Epithelial cell of proximal tubule (primary cell): ENCODE measurements around the gene CYP2E1. TPM values are rescaled to one million over a fixed set of nuclear protein-coding genes. Genes with fewer than 3 reads are reported as not detected.
"Not testable (repeated sequence)": the region's sequence is repeated elsewhere in the genome, so short reads cannot be mapped to it uniquely, and the experiment has no call there.

Experiments
- DNase-seq: peaks from one replicate; pipeline ENCODE4 v3.0.0-alpha.2; 2011; ENCODE audit warnings: low read depth
- H3K4me3 ChIP-seq: 2 replicates; pipeline ENCODE4 v1.5.1; 2011; ENCODE audit warnings: low read depth, mild to moderate bottlenecking, low read length
- total RNA-seq: library from RNA; depleted of rRNA; stranded (reverse); fragments of >200 nt; gene quantifications from 2 replicates; pipeline ENCODE4 v1.2.3, GENCODE V29; 2015
- TF ChIP-seq, protein P1 (sequence below): conservative IDR thresholded peaks from 2 replicates; pipeline ENCODE4 v1.5.1; 2012; ENCODE audit warnings: low read depth, mild to moderate bottlenecking, low read length

The CYP2E1 gene
- total RNA-seq, 1 donor from 2014 or later: 0.17 TPM

DNA sequence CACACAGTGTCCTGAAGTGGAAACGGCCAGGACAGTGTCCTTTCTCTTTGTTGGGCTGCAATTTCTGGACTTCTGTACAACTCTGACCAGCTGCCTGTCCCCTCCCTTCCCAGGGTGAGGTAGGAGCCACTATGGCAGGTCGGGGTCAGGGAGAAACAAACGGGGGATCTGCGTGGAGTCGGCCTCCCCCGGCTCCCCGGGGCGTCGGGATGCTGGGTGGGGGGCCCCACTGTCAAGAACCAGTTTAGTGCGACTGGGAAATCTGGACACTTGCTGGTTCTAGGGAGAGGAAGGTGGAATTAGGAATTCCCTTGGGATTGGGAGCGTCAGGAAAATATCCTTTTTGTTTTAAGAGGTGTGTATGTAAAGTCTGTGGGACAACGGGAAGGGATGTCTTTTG is 37.7 kb downstream of the CYP2E1 start:
- no peak for DNase-seq
- H3K4me3 ChIP-seq: no peak overlapping the region
- TF ChIP-seq, protein P1, sequence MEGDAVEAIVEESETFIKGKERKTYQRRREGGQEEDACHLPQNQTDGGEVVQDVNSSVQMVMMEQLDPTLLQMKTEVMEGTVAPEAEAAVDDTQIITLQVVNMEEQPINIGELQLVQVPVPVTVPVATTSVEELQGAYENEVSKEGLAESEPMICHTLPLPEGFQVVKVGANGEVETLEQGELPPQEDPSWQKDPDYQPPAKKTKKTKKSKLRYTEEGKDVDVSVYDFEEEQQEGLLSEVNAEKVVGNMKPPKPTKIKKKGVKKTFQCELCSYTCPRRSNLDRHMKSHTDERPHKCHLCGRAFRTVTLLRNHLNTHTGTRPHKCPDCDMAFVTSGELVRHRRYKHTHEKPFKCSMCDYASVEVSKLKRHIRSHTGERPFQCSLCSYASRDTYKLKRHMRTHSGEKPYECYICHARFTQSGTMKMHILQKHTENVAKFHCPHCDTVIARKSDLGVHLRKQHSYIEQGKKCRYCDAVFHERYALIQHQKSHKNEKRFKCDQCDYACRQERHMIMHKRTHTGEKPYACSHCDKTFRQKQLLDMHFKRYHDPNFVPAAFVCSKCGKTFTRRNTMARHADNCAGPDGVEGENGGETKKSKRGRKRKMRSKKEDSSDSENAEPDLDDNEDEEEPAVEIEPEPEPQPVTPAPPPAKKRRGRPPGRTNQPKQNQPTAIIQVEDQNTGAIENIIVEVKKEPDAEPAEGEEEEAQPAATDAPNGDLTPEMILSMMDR: no peak

DNA sequence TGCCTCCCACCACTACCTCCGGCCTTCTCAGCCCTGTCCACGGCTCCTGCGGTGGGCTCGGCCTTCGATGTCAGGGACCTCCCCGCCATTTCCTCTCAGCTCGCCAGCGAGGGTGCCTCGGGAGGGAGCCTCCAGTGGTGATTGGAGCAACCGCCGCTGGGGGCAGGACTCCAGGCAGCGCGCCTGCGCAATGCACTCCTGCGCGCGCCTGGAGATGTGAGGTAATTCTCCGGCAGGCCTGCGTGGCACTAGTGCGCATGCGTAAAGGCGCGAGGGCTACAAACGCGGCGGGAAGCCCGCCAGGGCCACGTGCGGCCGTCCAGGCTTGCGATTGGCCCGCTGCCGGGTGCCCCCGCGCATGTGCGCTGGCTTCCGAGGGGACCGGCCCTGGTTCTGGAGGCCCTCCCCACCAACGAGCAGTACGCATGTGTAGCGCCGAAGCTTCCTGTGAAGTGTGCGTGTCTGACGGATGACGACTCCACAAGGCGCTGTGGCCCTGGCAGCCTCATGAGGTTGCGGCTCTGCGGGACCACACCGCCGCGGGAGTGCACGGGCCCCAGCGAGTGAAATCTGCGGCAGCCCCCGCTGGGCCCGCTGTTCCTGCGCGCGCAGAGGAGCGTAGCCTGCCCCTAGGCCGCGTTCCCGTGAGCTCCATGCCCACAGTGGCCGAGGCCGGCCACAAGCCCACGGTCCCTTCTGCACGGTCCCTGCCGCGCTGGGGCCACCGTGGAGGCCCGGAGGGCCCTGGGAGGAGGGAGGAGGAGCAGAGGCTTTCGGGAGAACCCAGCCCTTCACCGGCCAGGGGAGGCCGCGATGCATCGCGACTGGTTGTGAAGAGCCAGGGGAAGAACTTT is 38.5 kb downstream of the CYP2E1 start, which contains the start of gene SYCE1:
Gene SYCE1 (minus strand): TSS at position 143 of the 854 bp plus-strand sequence. CDS start 54 bp downstream, at position 89.
- TF ChIP-seq, protein P1: no peak
- no peak within 1 kb of the TSS for H3K4me3 ChIP-seq
- DNase-seq: no peak

DNA sequence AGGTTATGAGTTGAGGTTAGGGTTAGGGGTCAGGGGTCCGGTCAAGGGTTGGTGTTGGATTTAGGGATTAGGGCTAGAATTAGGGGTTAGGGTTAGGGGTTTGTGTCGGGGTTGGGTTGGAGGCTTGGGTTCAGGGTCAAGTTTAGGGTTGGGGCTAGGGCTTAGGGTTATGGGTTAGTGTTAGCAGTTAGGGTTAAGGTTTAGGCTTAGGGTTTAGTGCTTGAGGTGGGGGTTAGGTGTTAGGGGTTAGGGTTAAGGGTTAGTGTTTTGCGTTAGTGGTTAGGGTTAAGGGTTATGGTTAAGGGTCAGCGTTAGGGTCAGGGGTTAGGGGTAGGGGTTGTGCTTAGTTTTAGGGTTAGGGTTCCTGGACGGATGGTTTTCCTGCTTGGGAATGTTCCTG is 40.0 kb downstream of the CYP2E1 start:
- H3K4me3 ChIP-seq: no peak overlapping the region
- DNase-seq: no peak
- TF ChIP-seq, protein P1: no peak

DNA sequence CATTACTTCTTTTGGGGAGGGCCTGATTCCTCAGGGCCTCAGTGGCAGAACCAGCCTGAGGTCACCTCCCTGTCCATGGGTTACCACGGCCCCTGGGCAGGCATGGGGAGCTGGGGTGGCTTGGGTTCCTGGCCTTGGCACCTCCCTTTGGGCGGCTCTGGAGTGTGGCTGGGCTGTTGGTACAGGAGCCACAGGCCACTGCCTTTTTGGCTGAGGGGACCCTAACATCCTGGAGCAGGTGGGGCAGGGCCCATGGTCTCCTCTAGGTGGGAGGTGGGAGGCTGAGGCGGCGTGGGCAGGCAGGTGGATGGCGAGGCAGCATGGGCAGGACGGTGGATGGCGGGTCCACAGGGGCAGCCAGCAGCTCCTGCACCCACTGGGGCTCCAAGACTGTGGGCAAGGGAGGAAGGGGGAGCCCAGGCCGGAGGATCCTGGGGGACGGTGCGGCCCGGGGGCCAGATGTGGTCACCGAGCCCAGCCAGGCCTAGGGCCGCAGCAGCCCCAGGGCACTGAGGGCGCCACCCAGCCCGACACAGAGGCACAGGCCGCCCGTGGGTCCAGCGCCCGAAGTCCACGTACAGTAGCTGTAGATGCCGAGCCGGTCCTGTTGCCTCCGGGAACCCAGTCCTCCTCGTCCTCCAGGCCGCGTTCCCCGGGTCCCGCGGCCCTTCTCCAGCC is 40.6 kb downstream of the CYP2E1 start:
- H3K4me3 ChIP-seq: no peak overlapping the region
- TF ChIP-seq, protein P1: no peak
- DNase-seq: no peak

DNA sequence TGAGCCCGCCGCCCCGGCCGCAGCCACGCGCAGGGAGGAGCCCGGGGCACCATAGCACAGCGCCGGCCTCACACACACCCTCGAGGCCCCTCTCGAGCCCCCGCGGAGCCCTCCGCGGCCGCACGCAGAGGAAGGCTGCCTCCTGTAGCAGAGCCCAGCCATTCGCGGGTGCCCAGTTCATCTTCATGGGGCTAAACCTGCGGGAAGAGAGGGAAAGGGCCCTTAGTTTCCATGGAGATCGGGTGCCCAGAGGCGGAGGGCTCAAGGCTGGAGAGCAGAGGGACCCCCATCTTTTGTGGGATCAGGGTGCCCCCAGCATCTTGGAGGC is 41.1 kb downstream of the CYP2E1 start:
- DNase-seq: no peak
- H3K4me3 ChIP-seq: no peak overlapping the region
- TF ChIP-seq, protein P1: no peak

DNA sequence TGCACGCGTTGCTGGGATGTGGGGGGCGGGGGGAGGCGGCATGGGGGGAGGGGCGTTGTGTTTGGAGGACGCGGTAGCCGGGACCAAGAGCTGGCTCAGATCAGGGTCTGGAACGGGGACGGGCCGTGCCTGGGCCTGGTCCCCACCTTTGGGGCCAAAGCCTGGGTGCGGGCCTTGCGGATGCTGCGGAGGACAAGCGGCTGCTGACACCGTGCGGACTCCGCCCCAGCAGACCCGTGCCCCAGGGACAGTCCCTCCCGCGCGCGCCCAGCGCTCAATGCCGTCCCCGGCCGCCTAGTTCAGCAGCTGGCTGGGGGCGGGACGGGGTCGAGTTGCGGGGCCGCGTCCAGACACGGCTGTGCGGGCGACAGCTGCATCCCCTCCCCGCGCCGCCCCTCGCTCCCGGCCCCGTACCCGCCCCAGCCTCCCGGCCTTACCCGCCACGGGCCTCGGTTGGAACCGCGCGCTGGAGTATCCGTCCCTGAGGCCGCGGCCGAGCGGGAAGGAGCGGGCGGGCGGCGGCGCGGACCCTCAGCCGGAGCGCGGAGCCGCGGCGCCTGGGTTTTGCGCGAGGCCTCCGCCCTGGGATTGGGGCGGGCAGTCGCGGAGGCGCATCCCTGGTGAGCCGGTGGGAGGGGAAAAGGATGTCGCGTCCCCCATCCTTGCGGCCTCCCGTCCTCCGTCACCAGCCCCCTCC is 41.8 kb downstream of the CYP2E1 start:
- H3K4me3 ChIP-seq, DNase-seq: not testable (repeated sequence)

DNA sequence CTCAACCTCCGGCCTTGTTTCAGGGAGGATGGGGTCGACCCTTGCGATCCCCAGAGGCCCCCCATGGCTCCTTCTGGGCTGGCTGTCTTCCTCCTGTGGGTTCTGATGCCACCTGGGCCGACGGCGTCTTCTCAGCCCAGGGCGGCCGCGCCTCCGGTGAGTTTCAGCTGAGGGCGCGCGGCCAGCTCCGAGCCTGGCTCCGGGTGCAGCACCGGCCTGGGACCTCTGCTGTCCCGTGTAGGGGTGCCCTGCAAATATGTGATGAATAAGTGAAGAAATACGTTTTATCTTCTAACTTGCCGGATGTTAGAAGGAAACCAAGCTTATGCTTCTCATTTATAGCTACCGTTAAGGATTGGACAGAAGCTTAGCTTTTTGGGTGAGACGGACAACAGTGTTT is 42.6 kb downstream of the CYP2E1 start:
- not testable (repeated sequence) for H3K4me3 ChIP-seq, DNase-seq

DNA sequence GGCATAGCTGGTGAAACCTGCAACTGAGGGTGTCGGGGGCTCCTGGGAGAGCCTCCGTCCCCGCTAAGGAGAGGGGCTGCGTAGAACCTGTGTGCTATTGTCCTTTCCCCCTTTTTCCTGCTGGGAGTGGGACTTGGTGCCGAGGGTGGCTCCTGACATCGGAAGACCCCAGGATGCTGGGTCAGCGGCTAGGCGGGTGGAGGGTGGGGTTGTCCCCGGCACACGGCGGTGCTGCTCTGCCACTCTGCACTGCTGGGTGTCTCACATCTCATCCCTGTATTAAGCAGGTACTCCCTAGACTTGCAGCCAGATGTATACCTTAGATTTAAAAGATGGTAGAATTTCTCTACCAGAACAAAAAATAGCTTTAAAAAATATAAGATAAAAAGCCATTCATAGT is 44.9 kb downstream of the CYP2E1 start:
- not testable (repeated sequence) for DNase-seq, H3K4me3 ChIP-seq

DNA sequence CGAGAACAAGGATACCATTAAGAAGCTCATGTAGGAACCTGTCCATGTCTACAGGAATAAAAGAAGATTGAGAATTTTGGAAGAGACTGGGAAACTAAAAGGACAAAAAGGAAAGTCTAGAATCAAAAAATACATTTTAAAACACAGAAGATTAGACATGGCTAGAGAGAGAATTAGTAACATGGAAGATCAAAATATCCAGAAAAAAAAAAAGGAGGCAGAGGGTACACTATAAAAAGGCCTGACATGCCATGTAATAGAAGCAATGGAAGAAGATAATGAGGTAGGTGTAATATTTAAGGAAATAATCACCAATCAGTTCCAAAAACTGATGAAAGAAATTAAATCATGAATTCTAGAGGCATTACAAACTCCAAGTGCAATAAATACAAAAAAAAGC is 46.3 kb downstream of the CYP2E1 start:
- not testable (repeated sequence) for H3K4me3 ChIP-seq, DNase-seq

DNA sequence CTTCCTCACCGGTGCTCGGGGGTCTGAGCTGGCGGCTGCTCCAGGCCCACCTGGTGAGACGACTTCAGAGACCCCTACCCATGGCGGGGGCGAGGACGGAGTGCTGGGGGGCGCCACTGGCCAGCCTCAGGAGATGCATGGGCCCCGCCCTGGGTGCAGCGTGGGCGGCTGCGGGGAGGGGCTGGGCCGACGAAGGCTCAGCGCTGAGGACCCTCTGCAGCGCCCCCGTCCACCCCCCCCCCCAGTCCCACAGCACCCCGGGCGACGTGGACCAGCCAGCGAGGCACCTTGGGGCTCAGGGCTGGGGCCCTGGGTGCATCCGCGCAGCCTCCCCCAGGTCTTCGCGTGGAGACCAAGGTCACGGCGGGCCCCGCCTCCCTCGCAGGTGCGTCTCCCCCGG is 49.9 kb downstream of the CYP2E1 start:
- DNase-seq: not testable (repeated sequence)

More for the DNA sequence above, 49.9 kb downstream of the CYP2E1 start:
- not testable (repeated sequence) for H3K4me3 ChIP-seq
